ENCODE measurements around the gene TP53RK. TPM values are rescaled to one million over a fixed set of nuclear protein-coding genes. Genes with fewer than 3 reads are reported as not detected.

Gene TP53RK
- polyA plus RNA-seq, 1 of the 3 experiments (the other 2 are of a cell fraction) = 5.5 TPM

DNA sequence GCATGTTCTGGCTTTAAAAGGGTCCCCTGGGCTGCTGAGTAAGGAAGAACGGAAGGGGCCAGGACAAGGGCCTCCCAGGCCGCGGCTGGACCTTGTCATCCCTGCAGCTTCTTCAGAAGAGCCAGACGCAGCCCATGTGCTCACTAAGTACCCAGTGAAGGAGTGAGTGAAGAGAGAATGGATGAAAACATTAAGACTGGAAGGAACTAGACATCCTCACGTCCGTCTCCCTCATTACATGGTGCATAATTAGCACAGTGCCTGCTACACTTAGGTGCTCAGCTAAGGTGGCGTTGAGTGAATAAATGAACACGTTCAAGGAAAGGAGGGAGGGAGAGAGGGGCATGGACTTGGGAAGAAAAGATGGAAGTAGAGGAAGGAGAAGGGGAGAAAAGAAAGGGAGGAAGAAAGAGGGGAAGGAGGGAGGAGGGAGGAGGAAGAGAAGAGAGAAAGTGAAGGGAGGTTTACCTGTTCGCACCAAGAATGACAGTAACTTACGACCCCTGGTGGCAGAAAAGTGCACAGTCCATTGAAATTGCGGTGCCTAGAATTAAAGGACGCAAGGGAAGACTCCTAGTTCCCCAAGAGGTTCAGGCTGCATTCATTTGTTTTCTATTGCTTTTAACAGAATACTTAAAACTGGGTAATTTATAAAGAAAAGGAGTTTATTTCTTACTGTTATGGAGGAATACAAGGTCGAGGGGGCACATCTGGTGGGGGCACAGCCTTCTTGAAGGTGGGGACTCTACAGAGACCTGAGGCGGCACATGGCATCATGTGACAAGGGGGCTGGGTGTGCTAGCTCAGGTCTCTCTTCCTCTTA, 8.0 kb downstream of the TP53RK start:
- no peak for TF ChIP-seq GABPA (IDR thresholded peaks at IDR 0.05; ENCODE audit: low read depth)
- TF ChIP-seq, protein P1, sequence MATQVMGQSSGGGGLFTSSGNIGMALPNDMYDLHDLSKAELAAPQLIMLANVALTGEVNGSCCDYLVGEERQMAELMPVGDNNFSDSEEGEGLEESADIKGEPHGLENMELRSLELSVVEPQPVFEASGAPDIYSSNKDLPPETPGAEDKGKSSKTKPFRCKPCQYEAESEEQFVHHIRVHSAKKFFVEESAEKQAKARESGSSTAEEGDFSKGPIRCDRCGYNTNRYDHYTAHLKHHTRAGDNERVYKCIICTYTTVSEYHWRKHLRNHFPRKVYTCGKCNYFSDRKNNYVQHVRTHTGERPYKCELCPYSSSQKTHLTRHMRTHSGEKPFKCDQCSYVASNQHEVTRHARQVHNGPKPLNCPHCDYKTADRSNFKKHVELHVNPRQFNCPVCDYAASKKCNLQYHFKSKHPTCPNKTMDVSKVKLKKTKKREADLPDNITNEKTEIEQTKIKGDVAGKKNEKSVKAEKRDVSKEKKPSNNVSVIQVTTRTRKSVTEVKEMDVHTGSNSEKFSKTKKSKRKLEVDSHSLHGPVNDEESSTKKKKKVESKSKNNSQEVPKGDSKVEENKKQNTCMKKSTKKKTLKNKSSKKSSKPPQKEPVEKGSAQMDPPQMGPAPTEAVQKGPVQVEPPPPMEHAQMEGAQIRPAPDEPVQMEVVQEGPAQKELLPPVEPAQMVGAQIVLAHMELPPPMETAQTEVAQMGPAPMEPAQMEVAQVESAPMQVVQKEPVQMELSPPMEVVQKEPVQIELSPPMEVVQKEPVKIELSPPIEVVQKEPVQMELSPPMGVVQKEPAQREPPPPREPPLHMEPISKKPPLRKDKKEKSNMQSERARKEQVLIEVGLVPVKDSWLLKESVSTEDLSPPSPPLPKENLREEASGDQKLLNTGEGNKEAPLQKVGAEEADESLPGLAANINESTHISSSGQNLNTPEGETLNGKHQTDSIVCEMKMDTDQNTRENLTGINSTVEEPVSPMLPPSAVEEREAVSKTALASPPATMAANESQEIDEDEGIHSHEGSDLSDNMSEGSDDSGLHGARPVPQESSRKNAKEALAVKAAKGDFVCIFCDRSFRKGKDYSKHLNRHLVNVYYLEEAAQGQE (IDR thresholded peaks at IDR 0.05; ENCODE audit: low read depth, low read length) = no peak
- no peak for TF ChIP-seq RXRA (IDR thresholded peaks at IDR 0.05; ENCODE audit: borderline replicate concordance, low read depth)
- no peak for TF ChIP-seq NFIC (IDR thresholded peaks at IDR 0.05; ENCODE audit: borderline replicate concordance)
- TF ChIP-seq, protein P2, sequence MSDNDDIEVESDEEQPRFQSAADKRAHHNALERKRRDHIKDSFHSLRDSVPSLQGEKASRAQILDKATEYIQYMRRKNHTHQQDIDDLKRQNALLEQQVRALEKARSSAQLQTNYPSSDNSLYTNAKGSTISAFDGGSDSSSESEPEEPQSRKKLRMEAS (IDR thresholded peaks at IDR 0.05; ENCODE audit: low read depth) = no peak
- TF ChIP-seq GATA2 (CRISPR knock-in tag; IDR thresholded peaks at IDR 0.05) = no peak
- TF ChIP-seq YY1 (IDR thresholded peaks at IDR 0.05; ENCODE audit: low read depth) = no peak
- TF ChIP-seq MEF2A (IDR thresholded peaks at IDR 0.05; ENCODE audit: borderline replicate concordance, low read depth) = no peak
- TF ChIP-seq TCF12 (IDR thresholded peaks at IDR 0.05) = no peak
- TF ChIP-seq, protein P3, sequence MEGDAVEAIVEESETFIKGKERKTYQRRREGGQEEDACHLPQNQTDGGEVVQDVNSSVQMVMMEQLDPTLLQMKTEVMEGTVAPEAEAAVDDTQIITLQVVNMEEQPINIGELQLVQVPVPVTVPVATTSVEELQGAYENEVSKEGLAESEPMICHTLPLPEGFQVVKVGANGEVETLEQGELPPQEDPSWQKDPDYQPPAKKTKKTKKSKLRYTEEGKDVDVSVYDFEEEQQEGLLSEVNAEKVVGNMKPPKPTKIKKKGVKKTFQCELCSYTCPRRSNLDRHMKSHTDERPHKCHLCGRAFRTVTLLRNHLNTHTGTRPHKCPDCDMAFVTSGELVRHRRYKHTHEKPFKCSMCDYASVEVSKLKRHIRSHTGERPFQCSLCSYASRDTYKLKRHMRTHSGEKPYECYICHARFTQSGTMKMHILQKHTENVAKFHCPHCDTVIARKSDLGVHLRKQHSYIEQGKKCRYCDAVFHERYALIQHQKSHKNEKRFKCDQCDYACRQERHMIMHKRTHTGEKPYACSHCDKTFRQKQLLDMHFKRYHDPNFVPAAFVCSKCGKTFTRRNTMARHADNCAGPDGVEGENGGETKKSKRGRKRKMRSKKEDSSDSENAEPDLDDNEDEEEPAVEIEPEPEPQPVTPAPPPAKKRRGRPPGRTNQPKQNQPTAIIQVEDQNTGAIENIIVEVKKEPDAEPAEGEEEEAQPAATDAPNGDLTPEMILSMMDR (IDR thresholded peaks at IDR 0.05) = peak; percentile 81
- TF ChIP-seq SMC3 (IDR thresholded peaks at IDR 0.05; ENCODE audit: low read depth, low read length) = peak; percentile 86
- TF ChIP-seq POLR2AphosphoS5 (IDR thresholded peaks at IDR 0.05; ENCODE audit: low read depth, low read length) = no peak
- TF ChIP-seq SIN3A (IDR thresholded peaks at IDR 0.05; ENCODE audit: borderline replicate concordance, low read depth, low read length) = no peak
- TF ChIP-seq, protein P4, sequence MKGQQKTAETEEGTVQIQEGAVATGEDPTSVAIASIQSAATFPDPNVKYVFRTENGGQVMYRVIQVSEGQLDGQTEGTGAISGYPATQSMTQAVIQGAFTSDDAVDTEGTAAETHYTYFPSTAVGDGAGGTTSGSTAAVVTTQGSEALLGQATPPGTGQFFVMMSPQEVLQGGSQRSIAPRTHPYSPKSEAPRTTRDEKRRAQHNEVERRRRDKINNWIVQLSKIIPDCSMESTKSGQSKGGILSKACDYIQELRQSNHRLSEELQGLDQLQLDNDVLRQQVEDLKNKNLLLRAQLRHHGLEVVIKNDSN (IDR thresholded peaks at IDR 0.05; ENCODE audit: borderline replicate concordance, low read depth) = no peak
- TF ChIP-seq, protein P5, sequence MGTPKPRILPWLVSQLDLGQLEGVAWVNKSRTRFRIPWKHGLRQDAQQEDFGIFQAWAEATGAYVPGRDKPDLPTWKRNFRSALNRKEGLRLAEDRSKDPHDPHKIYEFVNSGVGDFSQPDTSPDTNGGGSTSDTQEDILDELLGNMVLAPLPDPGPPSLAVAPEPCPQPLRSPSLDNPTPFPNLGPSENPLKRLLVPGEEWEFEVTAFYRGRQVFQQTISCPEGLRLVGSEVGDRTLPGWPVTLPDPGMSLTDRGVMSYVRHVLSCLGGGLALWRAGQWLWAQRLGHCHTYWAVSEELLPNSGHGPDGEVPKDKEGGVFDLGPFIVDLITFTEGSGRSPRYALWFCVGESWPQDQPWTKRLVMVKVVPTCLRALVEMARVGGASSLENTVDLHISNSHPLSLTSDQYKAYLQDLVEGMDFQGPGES (IDR thresholded peaks at IDR 0.05; ENCODE audit: low read depth, low read length) = no peak
- TF ChIP-seq EP300 (IDR thresholded peaks at IDR 0.05; ENCODE audit: borderline replicate concordance in 1 of 2, low read depth in 1 of 2, low read length in 1 of 2) = no peak
- TF ChIP-seq RAD21 (IDR thresholded peaks at IDR 0.05; ENCODE audit: low read length) = peak; percentile 78
- no peak for TF ChIP-seq JUND (IDR thresholded peaks at IDR 0.05)
- no peak for TF ChIP-seq FOXJ3 (CRISPR knock-in tag; IDR thresholded peaks at IDR 0.05)
- POLR2A ChIA-PET = no interaction called here
- H3K9me3 ChIP-seq = no peaks in the 10 kb centered on the region
- peaks cover 32% of the 10 kb centered on the region for H3K79me2 ChIP-seq (ENCODE audit: insufficient read depth)
- no peaks in the 10 kb centered on the region for H3F3A ChIP-seq (replicated peaks; ENCODE audit: insufficient read depth)
- H3K9me2 ChIP-seq = no peaks in the 10 kb centered on the region
- H3K27ac ChIP-seq (ENCODE audit: low read depth in 2 of 2, low read length in 1 of 2) = no peak overlapping the region
- peak overlapping the region in 1 of 2 experiments; percentile 50; a peak in 1 of 4 replicates for H3K4me3 ChIP-seq (ENCODE audit: low read depth in 2 of 2, low read length in 1 of 2)
- H3K4me1 ChIP-seq (ENCODE audit: control insufficient read depth in 1 of 2, insufficient read depth in 2 of 2, low read depth in 1 of 2, low read length in 1 of 2) = peaks cover 0 to 4% of the 10 kb centered on the region in 2 experiments; a peak in 1 of 4 replicates
- 0 out of 2 replicates have a peak, but pooled peaks cover 20% of the 10 kb centered on the region for H4K20me1 ChIP-seq (ENCODE audit: insufficient read depth)
- H3K27me3 ChIP-seq (ENCODE audit: insufficient read depth) = no peaks in the 10 kb centered on the region
- peaks cover 11 to 23% of the 10 kb centered on the region in 2 experiments for H3K36me3 ChIP-seq (replicated peaks in 1 of 2; ENCODE audit: control insufficient read depth in 1 of 2, insufficient read depth in 2 of 2, low read length in 1 of 2)
- CTCF ChIA-PET = interaction anchor here (0.6 to 6.4 kb wide), 33 partner anchors 7 to 1604 kb away, joined by 3 to 116 read pairs (median 4); partner anchors contain the start of genes OCSTAMP, TP53RK and ZNF334
- H3K9ac ChIP-seq = no peak overlapping the region
- H3K4me2 ChIP-seq = no peak overlapping the region
- WGBS (ENCODE audit: low lambda C conversion rate) = 57% methylated on average over 13 of the region's 14 CpGs
- H2AFZ ChIP-seq (ENCODE audit: low read depth) = no peak overlapping the region
- peak; percentile 67 for DNase-seq
